Breast epithelium (tissue), 4 donors: ENCODE measurements around the gene KIF1A. TPM values are rescaled to one million over a fixed set of nuclear protein-coding genes. Genes with fewer than 3 reads are reported as not detected.
A peak's percentile ranks its signal among the peaks of the same experiment; 100 is the strongest.
"Not testable (repeated sequence)": the region's sequence is repeated elsewhere in the genome, so short reads cannot be mapped to it uniquely, and the experiment has no call there.

Source experiments
- DNase-seq, 2 donors: peaks; one replicate each; pipeline ENCODE4 v3.0.0-alpha.2; 2019; ENCODE audit warnings: low spot score in 2 of 2
- H3K27ac ChIP-seq, 2 donors: fragments of 200-600 bp; sonication (generic) in 1 of 2; one replicate each; pipeline ENCODE4 v1.5.1; 2016 to 2019; ENCODE audit warnings: mild to moderate bottlenecking in 1 of 2
- H3K27me3 ChIP-seq, 2 donors: fragments of 200-600 bp; sonication (generic) in 1 of 2; one replicate each; pipeline versions ENCODE4 v1.5.1 to v1.6.0; 2017 to 2019; ENCODE audit warnings: control low read depth in 1 of 2, mild to moderate bottlenecking in 1 of 2
- H3K36me3 ChIP-seq: fragments of 200-600 bp; one replicate; pipeline ENCODE4 v1.5.1; 2019
- H3K4me1 ChIP-seq, 2 donors: fragments of 200-600 bp; sonication (generic); one replicate each; pipeline ENCODE4 v1.5.1; 2016 to 2019; ENCODE audit warnings: control low read depth in 1 of 2
- H3K4me3 ChIP-seq, 3 donors: fragments of 200-600 bp; sonication (generic); 1 replicate in 2 of 3; 2 replicates in 1 of 3; pipeline ENCODE4 v1.5.1; 2016 to 2019; ENCODE audit warnings: mild to moderate bottlenecking in 3 of 3, moderate library complexity in 2 of 3
- H3K9me3 ChIP-seq, 2 donors: fragments of 200-600 bp; sonication (generic) in 1 of 2; one replicate each; pipeline ENCODE4 v1.5.1; 2016 to 2019; ENCODE audit warnings: control low read depth in 1 of 2
- POLR2A ChIP-seq: fragments of 450-650 bp; IDR thresholded peaks from one replicate; pipeline ENCODE4 v1.6.1; 2016; ENCODE audit warnings: antibody characterized with exemption, mild to moderate bottlenecking, moderate library complexity
- POLR2AphosphoS5 ChIP-seq, 3 donors: sonication (generic); formaldehyde crosslinking; IDR thresholded peaks; one replicate each; pipeline ENCODE4 v1.6.1; 2017; ENCODE audit warnings: antibody characterized with exemption in 3 of 3
- intact Hi-C: fragments of 100-400 bp; cut with DNase I; formaldehyde crosslinking; loops from one replicate; pipeline ENCODE4 v1.15.1; 2023; ENCODE audit warnings: low total_unique reads
- total RNA-seq, 3 donors: library from RNA; depleted of rRNA; stranded (reverse); fragments of >200 nt; gene quantifications; one replicate each; pipeline ENCODE4 v1.1.0, GENCODE V29; 2016
- TF ChIP-seq, protein P1 (sequence below), 3 donors: fragments of 450-650 bp; IDR thresholded peaks; one replicate each; pipeline ENCODE4 v1.5.1; 2016 to 2017; ENCODE audit warnings: antibody characterized with exemption in 3 of 3, mild to moderate bottlenecking in 3 of 3, moderate library complexity in 3 of 3

The KIF1A gene
- total RNA-seq, 3 donors from 2014 or later, result under 0.01 to 0.29 TPM; not detected in 1

DNA sequence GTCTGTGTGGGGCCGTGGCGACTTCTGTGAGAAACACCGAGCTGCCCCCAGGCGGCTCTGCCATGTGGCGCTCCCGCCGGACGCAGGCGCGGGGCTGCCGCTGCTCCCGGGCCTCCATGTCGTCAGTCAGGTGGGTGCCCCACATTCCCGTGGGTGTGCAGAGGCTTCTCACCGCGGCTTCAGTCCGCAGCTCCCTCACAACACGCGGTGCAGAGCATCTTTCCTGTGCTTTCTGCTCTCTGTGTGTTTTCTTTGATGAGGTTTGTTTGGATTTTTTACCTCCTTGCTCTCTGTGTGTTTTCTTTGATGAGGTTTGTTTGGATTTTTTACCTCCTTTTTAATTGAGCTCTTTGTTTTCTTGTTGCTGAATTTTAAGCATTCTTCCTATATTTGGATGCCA, 115.4 kb downstream of the KIF1A start:
- H3K36me3 ChIP-seq, result no peaks in the 10 kb centered on the region
- DNase-seq, result no peak
- H3K27me3 ChIP-seq, result peaks cover 0 to 51% of the 10 kb centered on the region in 2 donors
- TF ChIP-seq POLR2AphosphoS5 (IDR thresholded peaks at IDR 0.05), result no peak
- no peaks in the 10 kb centered on the region for H3K9me3 ChIP-seq
- H3K4me3 ChIP-seq, result no peak overlapping the region
- intact Hi-C loops, result no loop called here
- no peaks in the 10 kb centered on the region for H3K4me1 ChIP-seq
- no peak overlapping the region for H3K27ac ChIP-seq

DNA sequence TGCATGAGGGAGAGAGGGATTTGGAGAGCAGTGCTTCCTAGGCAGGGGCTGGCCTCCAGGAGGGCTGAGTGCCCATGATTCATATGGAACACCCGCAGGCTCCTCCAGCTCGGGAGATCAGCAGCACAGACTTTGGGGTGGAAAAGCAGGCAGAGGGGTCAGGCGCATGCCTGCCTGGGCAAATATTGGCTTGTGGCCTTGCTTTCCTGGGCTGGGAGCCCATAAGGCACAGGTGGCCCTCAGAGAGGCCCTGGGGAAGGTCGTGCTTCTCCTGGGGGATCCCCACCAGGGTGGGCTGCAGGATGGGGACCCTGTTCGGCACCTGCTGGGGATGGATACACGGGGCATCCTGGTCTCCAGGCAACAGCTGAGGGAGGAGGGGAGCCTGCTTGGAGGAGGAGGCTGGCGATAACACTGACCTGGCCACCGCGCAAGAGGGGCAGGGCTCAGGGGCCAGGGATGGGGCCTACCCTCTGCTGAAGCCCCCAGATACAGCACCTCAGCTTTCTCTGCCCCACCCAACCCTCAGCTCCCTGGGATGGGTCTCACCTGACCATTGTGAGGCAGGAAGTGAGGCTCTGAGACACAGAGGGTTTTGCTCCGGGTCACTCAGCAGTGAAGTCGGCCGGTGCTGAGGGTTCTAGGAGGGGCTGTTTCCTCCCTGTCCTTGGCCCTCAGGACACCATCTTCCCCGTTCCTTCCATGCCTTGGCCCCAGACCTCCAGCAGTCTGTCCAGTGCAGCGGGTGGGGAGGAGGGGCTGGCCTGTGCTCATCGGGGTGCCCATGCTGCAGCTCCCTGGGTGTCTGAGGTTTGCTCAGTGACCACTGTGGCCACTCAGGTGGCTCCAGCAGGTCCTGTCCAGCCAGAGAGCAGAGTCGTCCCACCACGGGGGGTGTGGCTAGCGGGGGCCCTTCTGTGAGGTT, 116.3 kb downstream of the KIF1A start:
- no peak for DNase-seq
- TF ChIP-seq POLR2A (no peak), POLR2AphosphoS5 (IDR thresholded peaks at IDR 0.05) (no peak)
- TF ChIP-seq, protein P1, sequence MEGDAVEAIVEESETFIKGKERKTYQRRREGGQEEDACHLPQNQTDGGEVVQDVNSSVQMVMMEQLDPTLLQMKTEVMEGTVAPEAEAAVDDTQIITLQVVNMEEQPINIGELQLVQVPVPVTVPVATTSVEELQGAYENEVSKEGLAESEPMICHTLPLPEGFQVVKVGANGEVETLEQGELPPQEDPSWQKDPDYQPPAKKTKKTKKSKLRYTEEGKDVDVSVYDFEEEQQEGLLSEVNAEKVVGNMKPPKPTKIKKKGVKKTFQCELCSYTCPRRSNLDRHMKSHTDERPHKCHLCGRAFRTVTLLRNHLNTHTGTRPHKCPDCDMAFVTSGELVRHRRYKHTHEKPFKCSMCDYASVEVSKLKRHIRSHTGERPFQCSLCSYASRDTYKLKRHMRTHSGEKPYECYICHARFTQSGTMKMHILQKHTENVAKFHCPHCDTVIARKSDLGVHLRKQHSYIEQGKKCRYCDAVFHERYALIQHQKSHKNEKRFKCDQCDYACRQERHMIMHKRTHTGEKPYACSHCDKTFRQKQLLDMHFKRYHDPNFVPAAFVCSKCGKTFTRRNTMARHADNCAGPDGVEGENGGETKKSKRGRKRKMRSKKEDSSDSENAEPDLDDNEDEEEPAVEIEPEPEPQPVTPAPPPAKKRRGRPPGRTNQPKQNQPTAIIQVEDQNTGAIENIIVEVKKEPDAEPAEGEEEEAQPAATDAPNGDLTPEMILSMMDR (IDR thresholded peaks at IDR 0.05), result no peak
- peaks cover 0 to 51% of the 10 kb centered on the region in 2 donors for H3K27me3 ChIP-seq

DNA sequence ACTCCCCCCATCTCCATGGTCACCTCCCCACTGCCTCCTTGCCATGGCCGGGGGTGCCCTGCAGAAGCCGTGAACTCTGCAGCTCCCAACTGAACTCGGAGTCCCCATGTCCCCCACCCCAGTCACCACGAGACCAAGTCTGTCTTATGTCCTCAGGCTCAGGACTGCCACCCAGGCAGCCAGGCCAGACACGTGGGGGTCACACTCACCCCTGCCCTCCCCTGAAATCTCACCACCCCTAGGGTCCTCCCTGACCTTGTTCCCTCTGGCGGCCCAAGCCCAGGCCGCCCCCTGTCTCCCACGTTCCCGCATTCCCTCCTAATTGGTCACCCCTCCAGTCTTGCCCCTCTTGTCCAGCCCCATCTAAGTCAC, 117.4 kb downstream of the KIF1A start:
- intact Hi-C loops, result no loop called here

More for the DNA sequence above, 116.3 kb downstream of the KIF1A start:
- Histone ChIP-seq H3K9me3 (no peaks in the 10 kb centered on the region), H3K4me1 (no peaks in the 10 kb centered on the region), H3K4me3 (no peak overlapping the region), H3K27ac (no peak overlapping the region), H3K36me3 (no peaks in the 10 kb centered on the region)
- intact Hi-C loops, result no loop called here

DNA sequence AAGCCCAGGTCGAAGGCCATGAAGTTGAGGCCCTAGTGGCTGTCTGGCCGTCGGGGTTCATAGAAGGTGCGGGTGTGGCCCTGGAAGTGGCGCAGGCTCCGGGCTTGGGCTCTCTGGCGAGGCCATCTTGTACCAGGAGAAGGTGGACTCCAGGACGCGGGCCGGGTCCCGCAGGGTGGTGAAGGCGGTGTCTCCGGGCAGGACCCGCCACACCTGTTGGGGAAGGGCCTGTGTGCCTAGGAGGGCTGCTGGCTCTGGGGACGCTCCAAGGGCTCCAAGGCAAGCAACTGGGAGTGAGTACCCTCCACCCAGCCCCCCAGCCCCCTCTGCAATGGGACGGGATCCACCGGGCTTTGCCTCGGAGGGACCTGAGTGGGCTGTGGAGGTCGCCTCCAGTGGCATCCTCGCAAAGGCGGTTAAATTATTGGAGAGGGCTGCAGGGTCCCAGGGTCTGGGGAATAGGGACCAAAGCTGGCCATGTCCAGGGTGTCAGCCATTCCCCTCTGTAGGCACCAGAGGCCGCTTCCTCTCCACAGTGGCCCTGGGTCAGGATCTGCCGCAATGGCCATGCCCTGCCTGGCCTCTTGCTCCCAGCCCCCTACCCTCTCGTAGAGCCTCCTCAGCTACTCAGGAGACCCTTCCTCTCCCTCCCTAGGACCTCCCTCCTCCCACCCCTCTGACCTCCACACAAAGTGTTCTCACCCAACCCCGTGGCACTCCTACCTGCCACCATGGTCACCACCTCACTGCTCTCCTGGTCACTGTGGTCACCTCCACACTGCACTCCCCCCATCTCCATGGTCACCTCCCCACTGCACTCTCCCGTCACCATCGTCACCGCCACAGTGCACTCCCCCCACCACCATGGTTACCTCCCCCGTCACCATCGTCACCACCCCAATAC, 118.0 kb downstream of the KIF1A start:
- Histone ChIP-seq H3K4me1 (no peaks in the 10 kb centered on the region), H3K27me3 (peaks cover 0 to 46% of the 10 kb centered on the region in 2 donors), H3K36me3 (no peaks in the 10 kb centered on the region), H3K9me3 (no peaks in the 10 kb centered on the region), H3K4me3 (no peak overlapping the region), H3K27ac (no peak overlapping the region)
- DNase-seq, result no peak
- TF ChIP-seq POLR2A, result no peak
- TF ChIP-seq, protein P1 (IDR thresholded peaks at IDR 0.05), result no peak
- no peak for TF ChIP-seq POLR2AphosphoS5 (IDR thresholded peaks at IDR 0.05)
- intact Hi-C loops, result no loop called here

More for the DNA sequence above, 117.4 kb downstream of the KIF1A start:
- Histone ChIP-seq H3K27ac (no peak overlapping the region), H3K9me3 (no peaks in the 10 kb centered on the region), H3K27me3 (peaks cover 0 to 46% of the 10 kb centered on the region in 2 donors), H3K36me3 (no peaks in the 10 kb centered on the region), H3K4me1 (no peaks in the 10 kb centered on the region), H3K4me3 (no peak overlapping the region)
- TF ChIP-seq, protein P1 (IDR thresholded peaks at IDR 0.05), result no peak
- TF ChIP-seq POLR2AphosphoS5 (IDR thresholded peaks at IDR 0.05), result no peak
- TF ChIP-seq POLR2A, result no peak
- DNase-seq, result no peak

DNA sequence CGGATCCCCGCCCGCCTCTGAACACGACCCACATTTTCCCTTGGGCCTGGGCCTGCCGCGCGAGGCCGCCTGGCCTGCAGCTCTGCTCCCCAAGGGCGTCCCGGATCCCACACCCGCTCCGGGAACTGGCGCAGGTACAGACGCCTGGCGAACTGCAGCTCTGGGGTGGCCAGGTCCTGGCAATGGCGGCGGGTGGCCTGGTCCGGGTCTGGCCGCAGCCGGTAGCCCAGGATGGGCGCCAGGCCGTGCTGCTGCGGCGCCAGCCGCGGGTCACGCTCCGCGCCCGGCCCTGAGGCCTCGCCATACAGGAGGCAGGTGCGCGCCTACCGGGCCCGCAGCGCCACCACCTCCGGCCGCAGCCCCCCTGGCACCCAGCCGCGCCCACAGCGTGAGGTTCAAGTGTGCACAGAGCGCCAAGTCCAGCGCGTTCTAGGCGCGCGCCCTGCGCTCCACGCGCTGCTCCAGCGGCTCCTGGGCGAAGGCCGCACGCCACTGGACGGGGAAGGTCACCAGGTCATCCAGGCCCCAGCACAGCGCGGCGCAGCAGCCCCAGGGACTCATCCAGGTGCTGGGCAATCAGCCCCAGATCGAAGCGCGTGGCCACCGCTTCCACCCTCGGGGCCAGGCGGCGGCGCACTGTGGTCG, 118.8 kb downstream of the KIF1A start:
- Histone ChIP-seq H3K4me3 (peak overlapping the region in 1 of 3 donors; percentile 15), H3K27ac (no peak overlapping the region), H3K36me3 (no peaks in the 10 kb centered on the region), H3K27me3 (peaks cover 0 to 46% of the 10 kb centered on the region in 2 donors), H3K9me3 (no peaks in the 10 kb centered on the region), H3K4me1 (no peaks in the 10 kb centered on the region)
- no peak for TF ChIP-seq POLR2A
- no peak for TF ChIP-seq POLR2AphosphoS5 (IDR thresholded peaks at IDR 0.05)
- TF ChIP-seq, protein P1 (IDR thresholded peaks at IDR 0.05), result no peak
- no peak for DNase-seq
- intact Hi-C loops, result no loop called here

DNA sequence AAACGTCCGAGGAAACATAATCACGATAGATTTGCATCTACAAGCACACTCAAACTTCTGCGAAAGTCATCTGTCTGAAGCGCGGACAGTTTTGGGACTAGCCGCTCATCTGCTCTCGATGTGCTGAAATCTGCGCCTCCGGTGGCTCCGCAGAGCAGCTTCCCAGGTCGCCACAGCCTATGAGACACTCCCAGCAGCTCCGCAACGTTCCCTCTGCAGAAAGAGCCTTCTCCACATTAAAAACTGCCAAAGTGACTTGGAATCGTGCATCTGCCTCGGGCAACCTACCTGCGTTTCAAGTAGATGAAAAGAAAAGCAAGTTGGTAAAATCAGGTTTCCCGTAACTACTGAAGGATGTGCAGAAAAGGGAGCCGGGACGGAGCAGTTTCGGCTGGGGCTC, 119.4 kb downstream of the KIF1A start:
- intact Hi-C loops, H3K9me3 ChIP-seq, DNase-seq, H3K36me3 ChIP-seq, H3K4me1 ChIP-seq, H3K27ac ChIP-seq: not testable (repeated sequence)
- H3K4me3 ChIP-seq, result peak overlapping the region in 1 of 3 donors; percentile 15
- H3K27me3 ChIP-seq, result peaks cover 0 to 45% of the 10 kb centered on the region in 2 donors

DNA sequence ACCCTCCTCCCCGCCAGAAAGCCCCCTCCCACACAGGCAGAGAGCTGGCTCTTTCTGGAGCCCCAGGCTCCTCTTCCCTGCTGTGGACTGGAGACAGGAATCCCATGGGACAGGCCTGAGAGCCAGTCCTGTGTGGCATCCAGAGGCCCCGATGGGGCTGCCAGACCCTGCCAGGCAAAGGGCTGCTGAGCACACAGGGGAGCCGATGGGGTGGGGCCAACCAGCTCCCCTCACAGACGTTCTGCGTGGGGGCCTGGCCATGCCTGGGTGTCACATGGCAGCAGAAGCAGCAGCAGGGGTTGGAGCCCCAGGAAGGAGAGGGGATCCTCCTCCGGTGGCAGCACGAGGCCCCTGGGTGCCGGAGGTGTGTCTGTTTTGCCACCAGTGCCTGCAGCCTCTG, 120.2 kb downstream of the KIF1A start:
- intact Hi-C loops, H3K27ac ChIP-seq, H3K4me3 ChIP-seq, DNase-seq, H3K36me3 ChIP-seq, H3K4me1 ChIP-seq, H3K9me3 ChIP-seq: not testable (repeated sequence)
- peaks cover 0 to 40% of the 10 kb centered on the region in 2 donors for H3K27me3 ChIP-seq
